ENCODE results near the gene ZCCHC14.

ZCCHC14 gene

DNA sequence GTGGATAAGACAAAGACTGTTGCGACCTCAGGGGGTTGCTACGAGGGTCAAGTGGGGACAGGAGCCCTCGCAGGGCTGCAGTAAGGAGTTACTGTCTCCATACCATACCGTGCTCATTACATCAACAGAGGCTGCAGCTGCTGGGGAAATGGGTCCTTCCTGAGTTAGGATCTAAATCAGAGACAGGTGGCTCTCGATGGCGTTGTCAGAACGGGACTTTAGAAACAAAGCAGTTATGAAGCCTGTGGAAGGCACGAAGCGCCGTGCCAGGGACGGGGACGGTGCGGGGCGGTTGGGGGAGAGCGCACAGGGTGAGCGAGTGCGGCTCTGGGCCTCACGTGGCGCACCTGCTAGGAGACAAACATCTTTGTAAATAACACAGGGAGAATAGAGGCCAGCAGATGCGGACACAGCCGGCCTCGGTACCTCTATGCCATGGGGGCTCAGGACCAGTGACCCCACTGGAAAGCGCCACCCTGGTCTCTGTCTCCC, 34.4 kb downstream of the ZCCHC14 start:
- TF ChIP-seq REST (IDR thresholded peaks at IDR 0.05; ENCODE audit: insufficient replicate concordance, low read depth) = no peak
- TF ChIP-seq, protein P1, sequence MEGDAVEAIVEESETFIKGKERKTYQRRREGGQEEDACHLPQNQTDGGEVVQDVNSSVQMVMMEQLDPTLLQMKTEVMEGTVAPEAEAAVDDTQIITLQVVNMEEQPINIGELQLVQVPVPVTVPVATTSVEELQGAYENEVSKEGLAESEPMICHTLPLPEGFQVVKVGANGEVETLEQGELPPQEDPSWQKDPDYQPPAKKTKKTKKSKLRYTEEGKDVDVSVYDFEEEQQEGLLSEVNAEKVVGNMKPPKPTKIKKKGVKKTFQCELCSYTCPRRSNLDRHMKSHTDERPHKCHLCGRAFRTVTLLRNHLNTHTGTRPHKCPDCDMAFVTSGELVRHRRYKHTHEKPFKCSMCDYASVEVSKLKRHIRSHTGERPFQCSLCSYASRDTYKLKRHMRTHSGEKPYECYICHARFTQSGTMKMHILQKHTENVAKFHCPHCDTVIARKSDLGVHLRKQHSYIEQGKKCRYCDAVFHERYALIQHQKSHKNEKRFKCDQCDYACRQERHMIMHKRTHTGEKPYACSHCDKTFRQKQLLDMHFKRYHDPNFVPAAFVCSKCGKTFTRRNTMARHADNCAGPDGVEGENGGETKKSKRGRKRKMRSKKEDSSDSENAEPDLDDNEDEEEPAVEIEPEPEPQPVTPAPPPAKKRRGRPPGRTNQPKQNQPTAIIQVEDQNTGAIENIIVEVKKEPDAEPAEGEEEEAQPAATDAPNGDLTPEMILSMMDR (IDR thresholded peaks at IDR 0.05; ENCODE audit: insufficient read depth, low read length) = no peak
- TF ChIP-seq GABPA (IDR thresholded peaks at IDR 0.05; ENCODE audit: low read depth) = no peak
- TF ChIP-seq POLR2AphosphoS5 (IDR thresholded peaks at IDR 0.05; ENCODE audit: low read depth) = no peak
- no peak for TF ChIP-seq SPI1 (IDR thresholded peaks at IDR 0.05; ENCODE audit: borderline replicate concordance, low read depth)
- Histone ChIP-seq H3K4me3 (replicated peaks; ENCODE audit: insufficient read depth, low read length) (no peak overlapping the region), H3K27ac (replicated peaks) (no peak overlapping the region), H3K27me3 (ENCODE audit: insufficient read depth, poor library complexity, severe bottlenecking) (no peaks in the 10 kb centered on the region)
- no peak for DNase-seq (ENCODE audit: low read depth in 1 of 2, low spot score in 1 of 2)

- DNase-seq (ENCODE audit: low read depth in 1 of 2, low spot score in 1 of 2) = no peak
- no peak overlapping the region for H3K27ac ChIP-seq (replicated peaks)
Observed at GRCh38 chr16:87457709-87458423, 35.0 kb downstream of the ZCCHC14 start.

More at GRCh38 chr16:87457709-87458423, 35.0 kb downstream of the ZCCHC14 start:
- Histone ChIP-seq H3K27me3 (ENCODE audit: insufficient read depth, poor library complexity, severe bottlenecking) (no peaks in the 10 kb centered on the region), H3K4me3 (replicated peaks; ENCODE audit: insufficient read depth, low read length) (no peak overlapping the region)
- TF ChIP-seq SPI1 (IDR thresholded peaks at IDR 0.05; ENCODE audit: borderline replicate concordance, low read depth) (no peak), REST (IDR thresholded peaks at IDR 0.05; ENCODE audit: insufficient replicate concordance, low read depth) (no peak), POLR2AphosphoS5 (IDR thresholded peaks at IDR 0.05; ENCODE audit: low read depth) (no peak), GABPA (IDR thresholded peaks at IDR 0.05; ENCODE audit: low read depth) (no peak)
- TF ChIP-seq, protein P1 (IDR thresholded peaks at IDR 0.05; ENCODE audit: insufficient read depth, low read length) = no peak
